Daoy (cell line): ENCODE data around the gene C3orf62. TPM values are rescaled to one million over a fixed set of nuclear protein-coding genes. Genes with fewer than 3 reads are reported as not detected.

Source experiments
- total RNA-seq: library from RNA; depleted of rRNA; stranded (reverse); fragments of >200 nt; shearing (Covaris generic); gene quantifications from 2 replicates; pipeline ENCODE4 v1.2.3, GENCODE V29; 2014; rRNA removed

The C3orf62 gene
- total RNA-seq, 1 experiment from 2014 or later: 0.74 TPM

Other genes starting within 250 kb of the C3orf62 start
- gene IMPDH2, start 247.8 kb downstream of the C3orf62 start, total RNA-seq: 180 and 202 TPM in 2 replicates
- gene QRICH1, start 183.2 kb downstream of the C3orf62 start, total RNA-seq: 42.9 and 51.8 TPM in 2 replicates
- 129 and 160 TPM in 2 replicates for gene QARS1, start 172.5 kb downstream of the C3orf62 start, total RNA-seq
- 46.5 and 82.0 TPM in 2 replicates for gene USP19, start 156.4 kb downstream of the C3orf62 start, total RNA-seq
- gene LAMB2, start 144.2 kb downstream of the C3orf62 start, total RNA-seq: 30.2 and 40.1 TPM in 2 replicates
- 18.6 and 21.2 TPM in 2 replicates for gene CCDC71, start 110.9 kb downstream of the C3orf62 start, total RNA-seq
- gene KLHDC8B, start 105.6 kb downstream of the C3orf62 start, total RNA-seq: 2.1 and 3.2 TPM in 2 replicates
- 8.9 and 10.2 TPM in 2 replicates for gene USP4, start 62.8 kb upstream of the C3orf62 start, total RNA-seq
- 240 and 299 TPM in 2 replicates for gene GPX1, start 81.1 kb upstream of the C3orf62 start, total RNA-seq
- gene RHOA, start 134.7 kb upstream of the C3orf62 start, total RNA-seq: 273 and 298 TPM in 2 replicates
- 7.8 and 10.2 TPM in 2 replicates for gene TCTA, start 135.2 kb upstream of the C3orf62 start, total RNA-seq
- gene AMT, start 145.2 kb upstream of the C3orf62 start, total RNA-seq: 0.06 TPM in 1 of 2 replicates, not detected in the other
- 1.3 and 2.8 TPM in 2 replicates for gene NICN1, start 152.1 kb upstream of the C3orf62 start, total RNA-seq
- gene DAG1, start 193.0 kb upstream of the C3orf62 start, total RNA-seq: 20.8 and 27.7 TPM in 2 replicates